ENCODE measurements around the gene TBATA. TPM values are rescaled to one million over a fixed set of nuclear protein-coding genes. Genes with fewer than 3 reads are reported as not detected.
A peak's percentile ranks its signal among the peaks of the same experiment; 100 is the strongest.

TBATA gene
- total RNA-seq, 1 donor from 2014 or later, result not detected

- DNase-seq (ENCODE audit: low read depth), result no peak
- TF ChIP-seq CTCF (IDR thresholded peaks at IDR 0.05; ENCODE audit: insufficient read depth, low read length, poor library complexity, severe bottlenecking), result no peak
- Histone ChIP-seq H3K36me3 (ENCODE audit: control insufficient read depth, insufficient read depth, low read length) (no peaks in the 10 kb centered on the region), H3K4me3 (ENCODE audit: low read depth, low read length) (no peak overlapping the region), H3K27me3 (ENCODE audit: control insufficient read depth, insufficient read depth, low read length) (peaks cover 10% of the 10 kb centered on the region)
Measured at GRCh38 chr10:70760271-70760787, 24.8 kb downstream of the TBATA start.

GRCh38 chr10:70759781-70760180, 25.4 kb downstream of the TBATA start:
- no peak for TF ChIP-seq CTCF (IDR thresholded peaks at IDR 0.05; ENCODE audit: insufficient read depth, low read length, poor library complexity, severe bottlenecking)
- no peak for DNase-seq (ENCODE audit: low read depth)
- peaks cover 10% of the 10 kb centered on the region for H3K27me3 ChIP-seq (ENCODE audit: control insufficient read depth, insufficient read depth, low read length)
- no peak overlapping the region for H3K4me3 ChIP-seq (ENCODE audit: low read depth, low read length)
- no peaks in the 10 kb centered on the region for H3K36me3 ChIP-seq (ENCODE audit: control insufficient read depth, insufficient read depth, low read length)

- DNase-seq (ENCODE audit: low read depth), result peak; percentile 31
- TF ChIP-seq CTCF (IDR thresholded peaks at IDR 0.05; ENCODE audit: insufficient read depth, low read length, poor library complexity, severe bottlenecking), result peak; percentile 78
- Histone ChIP-seq H3K4me3 (ENCODE audit: low read depth, low read length) (no peak overlapping the region), H3K27me3 (ENCODE audit: control insufficient read depth, insufficient read depth, low read length) (peaks cover 10% of the 10 kb centered on the region), H3K36me3 (ENCODE audit: control insufficient read depth, insufficient read depth, low read length) (no peaks in the 10 kb centered on the region)
Measured at GRCh38 chr10:70758757-70759514, 26.2 kb downstream of the TBATA start.

- no peaks in the 10 kb centered on the region for H3K36me3 ChIP-seq (ENCODE audit: control insufficient read depth, insufficient read depth, low read length)
- no peak for DNase-seq (ENCODE audit: low read depth)
- peaks cover 10% of the 10 kb centered on the region for H3K27me3 ChIP-seq (ENCODE audit: control insufficient read depth, insufficient read depth, low read length)
- no peak for TF ChIP-seq CTCF (IDR thresholded peaks at IDR 0.05; ENCODE audit: insufficient read depth, low read length, poor library complexity, severe bottlenecking)
- no peak overlapping the region for H3K4me3 ChIP-seq (ENCODE audit: low read depth, low read length)
Measured at GRCh38 chr10:70757856-70758255, 27.3 kb downstream of the TBATA start.

GRCh38 chr10:70756700-70757360, 28.3 kb downstream of the TBATA start:
- H3K36me3 ChIP-seq (ENCODE audit: control insufficient read depth, insufficient read depth, low read length), result no peaks in the 10 kb centered on the region
- no peak overlapping the region for H3K4me3 ChIP-seq (ENCODE audit: low read depth, low read length)
- TF ChIP-seq CTCF (IDR thresholded peaks at IDR 0.05; ENCODE audit: insufficient read depth, low read length, poor library complexity, severe bottlenecking), result no peak
- peaks cover 10% of the 10 kb centered on the region for H3K27me3 ChIP-seq (ENCODE audit: control insufficient read depth, insufficient read depth, low read length)
- DNase-seq (ENCODE audit: low read depth), result peak; percentile 18

Measured in kidney epithelial cell (primary cell).